ENCODE data around the gene EOLA1.
"Not testable (repeated sequence)": the region's sequence is repeated elsewhere in the genome, so short reads cannot be mapped to it uniquely, and the experiment has no call there.

EOLA1 gene

GRCh38 chrX:149515954-149516602 lies 24.7 kb upstream of the EOLA1 start:
- no peak for DNase-seq

- no peak for DNase-seq
These were observed 24.2 kb upstream of the EOLA1 start for GRCh38 chrX:149516604-149517003.

- DNase-seq: no peak
These were observed 23.5 kb upstream of the EOLA1 start for GRCh38 chrX:149517308-149517707.

- DNase-seq: no peak
These were observed 22.6 kb upstream of the EOLA1 start for GRCh38 chrX:149518236-149518635.

- not testable (repeated sequence) for DNase-seq
These were observed 20.1 kb upstream of the EOLA1 start for GRCh38 chrX:149520636-149521277.

- DNase-seq: peak in 1 of 5 donors; percentile 33
These were observed 19.4 kb upstream of the EOLA1 start for GRCh38 chrX:149521438-149521837.

- no peak for DNase-seq
These were observed 17.9 kb upstream of the EOLA1 start for GRCh38 chrX:149522916-149523315.

- DNase-seq: peak; percentile 55 to 77 (median 64)
These were observed 15.4 kb upstream of the EOLA1 start for GRCh38 chrX:149525389-149525788.

- peak in 1 of 5 donors; percentile 71 for DNase-seq
These were observed 14.9 kb upstream of the EOLA1 start for GRCh38 chrX:149525903-149526302.

GRCh38 chrX:149526318-149527033 lies 14.3 kb upstream of the EOLA1 start:
- not testable (repeated sequence) for DNase-seq

GRCh38 chrX:149527705-149528104 lies 13.1 kb upstream of the EOLA1 start:
- DNase-seq: peak in 1 of 5 donors; percentile 62

GRCh38 chrX:149528381-149528780 lies 12.4 kb upstream of the EOLA1 start:
- no peak for DNase-seq

GRCh38 chrX:149531599-149531998 lies 9.2 kb upstream of the EOLA1 start:
- no peak for DNase-seq

GRCh38 chrX:149532868-149533267 lies 7.9 kb upstream of the EOLA1 start:
- not testable (repeated sequence) for DNase-seq

GRCh38 chrX:149533999-149534398 lies 6.8 kb upstream of the EOLA1 start:
- not testable (repeated sequence) for DNase-seq

- not testable (repeated sequence) for DNase-seq
These were observed 5.7 kb upstream of the EOLA1 start for GRCh38 chrX:149534926-149535602.

- not testable (repeated sequence) for DNase-seq
These were observed 3.3 kb upstream of the EOLA1 start for GRCh38 chrX:149537474-149537873.

- peak; percentile 76 to 96 (median 84) for DNase-seq
These were observed 1.3 kb upstream of the EOLA1 start for GRCh38 chrX:149539283-149540130.

GRCh38 chrX:149540131-149540620 lies 636 bp upstream of the EOLA1 start:
- DNase-seq: peak; percentile 88 to 90 (median 90)

GRCh38 chrX:149541521-149542047 lies 772 bp downstream of the EOLA1 start:
- no peak for DNase-seq

Measured in T-helper 1 cell (primary cell).